Prostate gland (tissue), 2 donors: ENCODE data around the gene TUBD1. TPM values are rescaled to one million over a fixed set of nuclear protein-coding genes. Genes with fewer than 3 reads are reported as not detected.

Experiments
- DNase-seq: peaks from one replicate; pipeline ENCODE4 v3.0.0-alpha.2; 2019; ENCODE audit warnings: low spot score
- H3K27ac ChIP-seq, 2 donors: fragments of 200-600 bp; sonication (generic); 2 replicates each; pipeline ENCODE4 v1.5.1; 2017 to 2019
- H3K27me3 ChIP-seq: fragments of 200-600 bp; sonication (generic); replicated peaks from 2 replicates; pipeline ENCODE4 v1.5.1; 2019; ENCODE audit not compliant: insufficient read depth
- H3K36me3 ChIP-seq, 2 donors: fragments of 200-600 bp; sonication (generic); 1 replicate in 1 of 2; 2 replicates in 1 of 2; pipeline versions ENCODE4 v1.5.1 to v1.8.1; 2017 to 2019
- H3K4me1 ChIP-seq: fragments of 200-600 bp; sonication (generic); replicated peaks from 2 replicates; pipeline ENCODE4 v1.5.1; 2019
- H3K4me3 ChIP-seq, 2 donors: fragments of 200-600 bp; sonication (generic); 2 replicates each; pipeline ENCODE4 v1.5.1; 2017 to 2019
- H3K9me3 ChIP-seq: fragments of 200-600 bp; sonication (generic); 2 replicates; pipeline ENCODE4 v1.5.1; 2017
- CTCF ChIP-seq, 4 experiments: fragments of 200-600 bp in 2 of 4; fragments of 450-650 bp in 2 of 4; sonication (generic) in 2 of 4; IDR thresholded peaks; 1 replicate in 3 of 4; 2 replicates in 1 of 4; pipeline ENCODE4 v1.5.1; 2016 to 2019; ENCODE audit warnings: antibody characterized with exemption in 4 of 4, mild to moderate bottlenecking in 2 of 4, moderate library complexity in 2 of 4
- POLR2A ChIP-seq: fragments of 450-650 bp; IDR thresholded peaks from one replicate; pipeline ENCODE4 v1.6.1; 2016; ENCODE audit warnings: antibody characterized with exemption, mild to moderate bottlenecking
- POLR2AphosphoS5 ChIP-seq: sonication (generic); formaldehyde crosslinking; IDR thresholded peaks from one replicate; pipeline ENCODE4 v1.6.1; 2017; ENCODE audit warnings: antibody characterized with exemption
- WGBS: methylation state at CpG from one replicate; pipeline ENCODE4 v1.1.5; 2018; 5-methylcytosine and 5-hydroxymethylcytosine counted together
- intact Hi-C: fragments of 100-400 bp; cut with DNase I; formaldehyde crosslinking; loops from one replicate; pipeline ENCODE4 v1.14.2; 2022
- total RNA-seq, 2 donors: library from RNA; depleted of rRNA; stranded (reverse); fragments of >200 nt; gene quantifications; one replicate each; pipeline ENCODE4 v1.1.0, GENCODE V29; 2016

TUBD1 gene
- total RNA-seq, 2 donors from 2014 or later = 13.3 to 22.5 TPM

GRCh38 chr17:59826706-59827453 is 65.9 kb downstream of the TUBD1 start:
- no peak for TF ChIP-seq POLR2A
- TF ChIP-seq POLR2AphosphoS5 = no peak
- TF ChIP-seq CTCF (IDR thresholded peaks at IDR 0.05) = no peak
- no peak overlapping the region for H3K4me3 ChIP-seq
- WGBS = 91% methylated on average over 4 of the region's 4 CpGs
- no peaks in the 10 kb centered on the region for H3K36me3 ChIP-seq
- H3K27me3 ChIP-seq = no peaks in the 10 kb centered on the region
- H3K4me1 ChIP-seq = peaks cover 5% of the 10 kb centered on the region
- intact Hi-C loops = no loop called here
- H3K27ac ChIP-seq = peak overlapping the region in 1 of 2 donors; percentile 77
- no peaks in the 10 kb centered on the region for H3K9me3 ChIP-seq
- no peak for DNase-seq

DNA sequence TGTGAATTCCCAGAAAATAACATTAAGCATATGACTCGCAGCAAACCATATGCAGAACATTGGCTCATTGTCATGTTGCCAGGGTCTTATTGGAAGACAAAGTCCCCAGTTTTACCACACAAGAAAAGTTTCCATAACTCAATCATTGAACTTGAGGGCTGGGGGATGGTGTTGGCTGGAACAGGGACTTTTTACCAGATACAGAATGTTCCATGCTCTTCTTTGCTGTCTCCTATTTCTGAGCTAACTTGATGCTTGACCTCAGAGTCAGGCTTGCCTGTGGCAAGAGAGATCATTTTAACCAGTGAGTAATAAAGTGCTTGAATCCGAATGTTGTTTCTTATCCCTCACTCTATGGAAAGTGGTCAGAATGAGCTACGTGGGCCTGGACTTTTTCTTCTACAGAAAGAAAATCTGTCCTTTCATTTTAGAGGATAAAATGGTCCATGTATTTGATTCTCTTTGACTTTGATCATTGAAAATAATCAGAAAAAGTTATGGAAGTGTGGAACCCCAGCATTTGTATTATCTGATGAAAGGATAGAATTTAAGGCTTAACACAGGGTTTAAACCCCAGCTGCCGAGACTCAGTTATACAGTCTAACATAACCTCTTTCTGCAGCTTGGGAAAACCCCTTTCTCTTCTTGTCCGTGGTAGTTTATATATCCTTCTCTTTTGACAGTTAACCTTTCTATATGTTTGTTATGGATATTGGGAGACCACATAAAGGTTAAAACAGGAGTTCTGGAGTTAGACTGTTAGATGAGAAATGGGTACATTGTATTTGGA is 67.0 kb downstream of the TUBD1 start:
- H3K4me1 ChIP-seq = peaks cover 5% of the 10 kb centered on the region
- H3K27me3 ChIP-seq = no peaks in the 10 kb centered on the region
- H3K27ac ChIP-seq = peak overlapping the region; percentile 44 to 77
- no peak overlapping the region for H3K4me3 ChIP-seq
- no peak for DNase-seq
- intact Hi-C loops = no loop called here
- no peaks in the 10 kb centered on the region for H3K36me3 ChIP-seq
- 61% methylated on average over 5 of the region's 5 CpGs for WGBS
- no peaks in the 10 kb centered on the region for H3K9me3 ChIP-seq
- TF ChIP-seq CTCF (IDR thresholded peaks at IDR 0.05) = no peak
- peak; percentile 42 for TF ChIP-seq POLR2AphosphoS5
- TF ChIP-seq POLR2A = no peak

DNA sequence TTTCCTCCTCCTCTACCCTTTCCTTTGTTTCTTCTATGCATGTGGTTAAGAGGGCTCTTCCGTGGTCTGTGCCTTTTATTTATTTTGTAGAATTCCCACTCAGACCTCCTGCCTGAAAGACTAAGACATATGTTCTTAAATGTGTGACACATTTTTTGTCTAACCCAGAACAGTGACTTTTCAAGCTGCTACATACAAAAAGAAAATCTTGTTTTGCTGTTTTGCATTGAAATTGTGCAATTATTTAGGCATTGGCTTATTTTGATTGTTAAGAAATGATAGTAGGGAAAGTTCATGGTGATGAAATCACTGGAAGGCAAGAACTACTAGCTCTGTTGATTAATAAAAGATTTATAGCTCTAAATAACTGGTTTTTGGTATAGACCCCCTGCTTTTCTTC is 76.8 kb downstream of the TUBD1 start:
- H3K4me3 ChIP-seq = no peak overlapping the region
- intact Hi-C loops = no loop called here
- H3K9me3 ChIP-seq = no peaks in the 10 kb centered on the region
- 88% methylated on average over 1 of the region's 1 CpG for WGBS
- no peaks in the 10 kb centered on the region for H3K4me1 ChIP-seq
- DNase-seq = no peak
- no peaks in the 10 kb centered on the region for H3K36me3 ChIP-seq
- no peaks in the 10 kb centered on the region for H3K27me3 ChIP-seq
- no peak overlapping the region for H3K27ac ChIP-seq
- TF ChIP-seq POLR2AphosphoS5 (no peak), CTCF (IDR thresholded peaks at IDR 0.05) (no peak), POLR2A (no peak)

GRCh38 chr17:59814685-59815084 is 78.1 kb downstream of the TUBD1 start:
- no peaks in the 10 kb centered on the region for H3K27me3 ChIP-seq
- H3K4me3 ChIP-seq = no peak overlapping the region
- intact Hi-C loops = no loop called here
- TF ChIP-seq CTCF (IDR thresholded peaks at IDR 0.05) = no peak
- no peak for TF ChIP-seq POLR2A
- no peak for TF ChIP-seq POLR2AphosphoS5
- H3K36me3 ChIP-seq = no peaks in the 10 kb centered on the region
- no peaks in the 10 kb centered on the region for H3K9me3 ChIP-seq
- no peaks in the 10 kb centered on the region for H3K4me1 ChIP-seq
- H3K27ac ChIP-seq = peak overlapping the region; percentile 21 to 35
- DNase-seq = no peak
- WGBS = 52% methylated on average over 3 of the region's 3 CpGs
